T-helper 9 cell (primary cell): Measurements from ENCODE around the gene ANO10.
"Not testable (repeated sequence)": the region's sequence is repeated elsewhere in the genome, so short reads cannot be mapped to it uniquely, and the experiment has no call there.

Experiments
- DNase-seq: peaks from one replicate; pipeline ENCODE4 v3.0.0-alpha.2; 2020

Gene ANO10

DNA sequence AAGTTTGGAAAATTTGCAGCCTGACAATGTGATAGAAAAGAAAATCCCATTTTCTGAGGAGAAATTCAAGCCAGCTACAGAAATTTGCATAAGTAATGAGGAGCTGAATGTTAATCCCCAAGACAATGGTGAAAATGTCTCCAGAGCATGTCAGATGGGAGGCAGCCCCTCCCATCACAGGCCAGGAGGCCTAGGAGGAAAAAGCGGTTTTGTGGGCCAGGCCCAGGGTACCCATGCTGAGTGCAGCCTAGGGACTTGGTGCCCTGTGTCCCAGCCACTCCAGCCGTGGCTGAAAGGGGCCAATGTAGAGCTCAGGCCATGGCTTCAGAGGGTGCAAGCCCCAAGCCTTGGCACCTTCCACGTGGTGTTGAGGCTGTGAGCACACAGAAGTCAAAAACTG, 159.2 kb downstream of the ANO10 start:
- not testable (repeated sequence) for DNase-seq

DNA sequence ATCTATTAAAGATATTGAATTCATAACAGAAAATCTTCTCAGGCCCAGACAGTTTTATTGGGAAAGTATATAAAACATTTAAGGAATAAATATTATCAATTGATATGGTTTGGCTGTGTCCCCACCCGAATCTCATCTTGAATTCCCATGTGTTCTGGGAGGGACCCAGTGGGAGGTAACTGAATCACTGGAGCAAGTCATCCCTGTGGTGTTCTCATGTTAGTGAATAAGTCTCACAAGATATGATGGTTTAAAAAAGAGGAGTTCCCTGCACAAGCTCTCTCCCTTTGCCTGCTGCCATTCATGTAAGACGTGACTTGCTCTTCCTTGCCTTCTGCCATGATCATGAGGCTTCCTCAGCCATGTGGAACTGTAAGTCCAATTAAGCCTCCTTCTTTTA, 160.5 kb downstream of the ANO10 start:
- no peak for DNase-seq

DNA sequence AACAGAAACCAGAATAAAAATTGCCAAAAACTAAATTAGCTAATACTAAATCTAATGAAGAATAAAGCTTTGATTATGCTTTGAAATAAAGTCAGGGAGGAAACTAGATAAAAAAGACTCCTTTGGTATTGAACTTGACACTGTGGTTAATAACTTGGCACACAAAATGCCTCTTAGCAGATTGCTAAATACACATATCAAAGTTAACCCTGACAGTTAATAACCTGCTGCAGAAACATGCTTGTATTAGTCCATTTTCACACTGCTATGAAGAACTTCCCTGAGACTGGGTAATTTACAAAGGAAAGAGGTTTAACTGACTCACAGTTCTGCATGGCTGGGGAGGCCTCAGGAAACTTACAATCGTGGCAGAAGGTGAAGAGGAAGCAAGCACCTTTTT, 164.8 kb downstream of the ANO10 start:
- not testable (repeated sequence) for DNase-seq

DNA sequence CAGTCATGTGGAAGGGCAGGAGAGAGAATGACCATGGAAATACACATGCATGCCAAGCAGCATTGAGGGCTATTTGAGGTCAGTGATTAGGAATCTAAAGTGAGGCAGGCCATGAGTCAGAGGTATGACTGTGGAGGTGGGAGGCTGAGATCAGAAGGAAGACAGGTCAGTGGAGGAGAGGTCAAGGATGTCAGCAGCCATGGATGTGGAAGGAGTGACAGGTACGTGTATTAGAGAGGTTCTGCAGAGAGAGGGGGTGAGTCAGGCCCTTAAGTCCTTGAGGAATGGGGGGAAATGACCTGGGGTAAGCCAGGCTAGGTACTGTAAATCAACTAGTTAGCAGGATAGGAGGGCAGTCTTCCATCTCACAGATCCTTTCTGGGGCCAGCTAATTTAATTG, 166.6 kb downstream of the ANO10 start:
- no peak for DNase-seq

DNA sequence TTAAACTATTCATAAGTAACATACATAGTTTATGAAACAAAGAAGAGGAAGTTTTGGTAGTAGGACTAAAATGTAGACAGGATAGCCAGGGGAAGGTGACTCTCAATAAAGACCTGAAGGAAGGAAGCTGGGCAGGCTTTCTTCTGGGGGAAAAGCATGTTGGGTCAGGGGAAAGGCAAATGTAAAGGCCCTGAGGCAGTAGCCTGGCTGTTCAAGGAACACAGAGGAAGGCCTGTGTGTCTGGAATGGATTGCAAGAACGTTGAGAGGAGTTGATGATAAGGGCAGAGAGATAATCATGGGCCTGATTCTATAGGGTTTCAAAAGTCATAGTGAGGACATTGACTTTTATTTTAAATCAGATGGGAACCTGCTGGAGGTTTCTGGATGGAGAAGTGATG, 167.8 kb downstream of the ANO10 start:
- DNase-seq, result no peak

DNA sequence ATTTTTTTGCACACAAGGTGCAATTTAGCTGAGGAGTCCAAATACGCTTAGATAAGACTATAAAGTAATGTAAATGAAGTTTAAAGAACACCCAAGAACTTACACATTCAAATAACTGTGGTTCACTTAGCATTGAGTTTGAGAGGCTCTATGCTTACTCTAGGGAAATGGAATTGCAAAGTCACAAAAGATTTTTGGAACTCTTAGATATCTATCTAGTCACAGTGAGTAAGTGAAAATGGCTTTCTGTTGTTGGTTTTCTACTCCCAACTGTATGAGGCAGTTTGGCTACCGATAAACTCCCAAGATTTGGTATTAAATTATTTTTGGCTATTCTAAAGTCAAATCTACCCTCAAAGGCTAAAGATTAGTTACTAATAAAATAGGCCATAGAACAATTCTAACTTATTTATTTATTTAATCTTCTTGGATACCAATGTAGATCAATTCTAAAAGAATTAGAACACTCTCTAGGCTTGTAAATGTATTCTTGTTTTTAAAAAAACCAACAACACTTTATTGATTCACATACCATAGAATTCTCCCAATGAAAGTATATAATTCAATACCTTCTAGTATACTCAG, 170.0 kb downstream of the ANO10 start:
- DNase-seq, result no peak

DNA sequence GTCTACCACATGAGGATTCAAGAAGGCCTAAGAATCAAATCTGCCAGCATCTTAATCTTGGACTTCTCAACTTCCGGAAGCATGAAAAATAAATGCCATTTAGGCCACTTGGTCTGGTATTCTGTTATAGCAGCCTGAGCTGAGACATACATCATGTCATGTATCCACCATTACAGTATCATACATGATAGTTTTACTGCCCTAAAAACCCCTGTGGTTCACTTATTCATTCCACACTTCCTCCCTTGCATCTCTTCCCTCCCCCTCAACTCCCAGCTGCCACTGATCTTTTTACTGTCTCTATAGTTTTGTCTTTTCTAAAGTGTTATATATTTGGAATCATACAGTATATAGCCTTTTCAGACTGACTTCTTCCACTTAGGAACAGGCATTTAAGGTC, 173.7 kb downstream of the ANO10 start:
- no peak for DNase-seq

DNA sequence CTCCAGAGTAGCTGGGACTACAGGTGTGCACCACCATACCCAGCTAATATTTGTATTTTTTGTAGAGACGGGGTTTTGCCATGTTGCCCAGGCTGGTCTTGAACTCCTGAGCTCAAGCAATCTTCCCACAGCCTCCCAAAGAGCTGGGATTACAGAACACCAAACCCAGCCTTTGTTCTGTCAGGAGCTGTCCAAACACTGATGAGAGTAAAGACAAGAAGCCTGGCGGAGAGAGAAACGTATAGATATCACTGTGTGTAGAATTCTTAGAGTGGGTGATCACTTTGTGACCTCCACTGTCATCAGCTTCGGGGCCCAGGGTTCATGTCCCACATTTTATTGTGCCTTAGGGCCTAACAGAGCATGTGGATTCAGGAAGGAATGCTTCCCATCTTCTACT, 176.0 kb downstream of the ANO10 start:
- DNase-seq, result no peak

DNA sequence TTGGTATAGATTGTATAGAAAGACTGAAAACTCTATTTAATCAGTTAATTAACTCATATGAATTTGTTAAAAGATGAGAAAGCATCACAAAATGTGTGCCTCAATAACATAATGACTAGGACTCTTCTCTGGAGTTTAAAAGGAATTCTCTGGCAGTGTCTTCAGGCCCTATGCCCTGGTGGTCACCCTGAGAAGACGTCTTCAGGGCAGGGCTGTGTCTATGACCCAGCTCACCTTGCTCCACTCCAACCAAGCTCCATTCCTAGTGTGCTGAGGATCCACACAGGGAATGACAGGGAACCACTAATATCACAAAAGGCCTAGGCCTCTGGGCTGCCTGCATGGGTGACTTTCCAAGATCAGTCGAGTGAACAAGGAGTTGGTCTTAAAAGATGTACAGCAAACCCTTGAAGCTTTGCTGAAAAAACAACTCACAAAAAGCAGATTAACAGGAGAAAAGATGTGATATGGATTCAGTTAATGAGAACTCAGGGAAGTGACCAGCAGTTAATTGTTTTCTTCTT, 178.9 kb downstream of the ANO10 start:
- DNase-seq, result no peak

DNA sequence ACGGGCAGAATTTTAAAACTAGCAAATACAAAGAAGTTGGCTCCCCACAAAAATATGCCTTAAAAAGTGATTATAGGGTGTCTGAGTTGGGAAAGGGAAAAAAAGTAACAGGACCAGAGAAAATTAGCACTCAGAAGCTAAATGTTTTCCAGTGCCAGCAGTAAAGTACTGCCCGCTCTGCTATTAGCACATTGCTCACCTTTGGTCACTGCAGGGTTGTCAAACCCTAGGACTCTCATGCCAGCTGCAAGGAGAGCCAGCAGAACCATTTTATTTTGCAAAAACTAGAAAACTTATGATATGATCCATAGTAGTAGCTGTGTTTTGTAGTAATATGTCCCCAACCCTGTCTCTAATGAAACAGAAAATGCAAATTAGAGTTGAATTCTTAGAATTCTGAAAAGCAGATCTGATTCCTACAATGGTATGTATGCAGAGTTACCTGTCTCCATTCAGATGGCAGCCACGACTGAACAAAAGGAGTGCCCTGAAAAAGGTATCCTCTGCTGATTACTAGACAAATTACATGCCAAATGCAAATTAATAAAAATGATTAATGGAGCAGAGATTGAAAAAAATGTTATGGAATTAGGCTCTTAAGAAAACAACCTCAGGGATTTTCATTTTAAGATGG, 185.2 kb downstream of the ANO10 start:
- DNase-seq, result no peak

DNA sequence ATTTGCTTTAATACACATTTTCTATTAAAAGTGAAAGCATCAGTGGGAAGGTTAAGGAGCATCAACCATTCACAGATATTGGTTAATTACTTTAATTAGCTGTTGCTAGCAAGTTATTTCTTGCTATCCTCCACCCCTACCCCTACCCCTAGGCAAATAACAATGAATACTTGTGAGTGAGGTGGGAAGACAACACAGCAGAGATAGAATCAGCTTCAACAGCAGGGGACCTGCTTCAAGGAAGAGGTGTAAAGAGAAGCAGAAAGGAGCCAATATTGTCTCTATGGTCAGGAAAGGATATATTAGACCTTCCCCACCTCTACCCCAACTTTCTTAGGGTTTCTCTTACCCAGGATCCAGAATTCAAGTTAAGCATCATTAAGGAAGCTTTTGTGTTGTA, 186.1 kb downstream of the ANO10 start:
- no peak for DNase-seq

DNA sequence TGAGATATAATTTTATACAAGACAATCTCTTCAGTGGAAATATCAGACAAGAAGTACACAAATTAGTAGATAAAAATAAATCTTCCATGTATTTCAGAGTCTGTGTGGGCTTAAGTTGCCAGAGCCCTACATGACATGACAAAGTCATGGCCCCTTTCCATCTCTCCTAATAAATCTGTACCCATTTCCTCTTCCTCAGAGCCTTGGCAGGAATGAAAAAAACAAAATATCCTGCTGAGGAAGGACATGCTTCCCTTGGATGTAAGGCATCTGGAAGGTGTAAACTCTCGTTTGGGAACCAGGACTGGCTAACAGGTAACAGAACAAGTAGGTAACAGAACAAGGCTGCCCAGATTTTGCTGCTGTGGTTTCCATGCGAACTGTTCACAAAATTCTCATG, 187.4 kb downstream of the ANO10 start:
- DNase-seq, result no peak

DNA sequence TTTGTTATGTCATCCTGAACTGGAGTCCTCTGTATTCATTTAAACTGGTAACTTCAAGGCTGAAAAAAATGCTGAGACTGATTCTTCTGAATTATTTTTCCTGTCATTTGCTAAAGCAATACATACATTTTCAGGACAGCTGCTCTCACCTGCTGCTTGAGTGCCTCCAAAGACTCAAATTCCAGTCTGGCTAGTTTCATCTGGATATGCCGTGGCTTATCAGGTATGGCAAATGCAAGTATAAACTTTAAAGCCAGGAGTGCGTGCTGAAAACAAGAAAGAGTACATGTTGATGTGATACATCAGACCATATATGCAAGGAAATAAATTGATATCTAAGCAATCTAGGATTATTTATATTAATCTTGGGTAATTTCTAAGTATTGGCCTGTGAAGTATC, 189.3 kb downstream of the ANO10 start:
- DNase-seq, result no peak

DNA sequence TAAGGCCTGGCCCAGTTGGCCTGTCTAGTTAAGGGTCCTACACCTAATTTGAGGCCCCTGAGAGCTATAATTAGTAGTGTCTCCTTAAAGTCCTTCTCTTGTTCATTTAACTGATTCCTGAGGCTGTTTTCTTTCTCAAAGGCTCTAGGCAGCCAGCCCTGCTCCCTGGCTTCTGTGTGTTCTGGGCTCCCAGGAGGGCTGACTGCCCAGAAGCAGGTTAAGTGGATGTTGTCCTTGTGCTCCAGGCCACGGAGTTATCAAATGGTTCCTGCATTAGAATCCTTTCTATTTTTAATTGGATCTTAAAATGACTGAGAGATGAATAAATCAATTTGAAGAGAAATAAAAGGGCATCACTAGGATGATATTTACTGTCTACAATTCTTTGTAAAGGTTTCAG, 195.4 kb downstream of the ANO10 start:
- DNase-seq, result no peak

DNA sequence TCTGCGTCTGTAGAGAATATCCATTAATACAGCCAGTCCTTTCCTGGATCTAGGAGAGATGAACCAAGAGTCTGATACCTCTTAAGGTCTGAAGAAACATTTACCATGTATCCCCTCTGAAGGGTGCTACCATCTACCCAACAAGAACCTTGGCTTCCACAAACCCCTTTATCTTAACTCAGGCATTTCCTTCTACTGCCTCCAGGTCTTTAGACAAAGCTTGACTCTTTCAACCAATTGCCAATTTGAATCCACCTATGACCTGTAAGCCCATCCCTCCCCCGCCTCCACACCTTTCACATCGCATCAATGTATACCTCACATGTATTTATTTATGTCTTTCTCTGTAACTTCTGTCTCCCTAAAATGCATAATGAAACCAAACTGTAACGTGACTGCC, 196.0 kb downstream of the ANO10 start:
- no peak for DNase-seq

DNA sequence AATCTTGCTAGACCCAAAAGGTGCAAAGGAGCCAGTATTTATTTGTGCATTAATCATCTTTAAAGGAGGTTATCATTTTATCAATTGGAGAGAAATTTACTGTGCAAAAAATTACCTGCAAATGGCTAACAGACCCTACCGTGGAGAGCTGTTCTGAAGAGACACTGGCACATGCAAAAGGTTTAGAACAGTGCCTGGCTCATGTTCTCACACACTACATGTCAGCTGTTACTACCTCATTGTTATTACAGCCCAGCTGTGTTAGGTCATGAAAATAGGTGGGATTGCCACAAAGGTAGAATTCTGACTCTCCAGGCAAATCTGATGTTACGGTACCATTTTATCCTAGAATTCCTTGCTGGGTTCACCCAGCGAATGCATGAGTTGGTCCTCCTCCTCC, 198.2 kb downstream of the ANO10 start:
- DNase-seq, result no peak

DNA sequence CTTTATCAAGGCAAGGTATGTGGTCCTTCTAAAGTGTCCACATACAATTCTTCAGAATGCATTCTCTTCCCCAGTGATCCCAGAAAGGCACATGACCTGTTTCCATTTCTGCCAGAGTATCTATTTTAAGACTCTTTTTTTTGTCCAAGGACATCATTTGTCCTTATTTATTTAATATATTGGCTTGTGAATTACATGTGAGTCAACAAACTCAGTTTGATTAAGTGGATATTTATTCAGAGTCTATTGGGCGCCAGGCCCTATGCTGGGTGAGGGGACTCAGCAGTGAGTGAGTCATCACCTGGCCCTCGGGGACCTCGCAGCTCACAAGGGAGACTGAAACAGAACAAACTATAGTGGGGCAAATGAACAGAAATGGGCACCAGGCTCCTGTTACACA, 198.7 kb downstream of the ANO10 start:
- no peak for DNase-seq

DNA sequence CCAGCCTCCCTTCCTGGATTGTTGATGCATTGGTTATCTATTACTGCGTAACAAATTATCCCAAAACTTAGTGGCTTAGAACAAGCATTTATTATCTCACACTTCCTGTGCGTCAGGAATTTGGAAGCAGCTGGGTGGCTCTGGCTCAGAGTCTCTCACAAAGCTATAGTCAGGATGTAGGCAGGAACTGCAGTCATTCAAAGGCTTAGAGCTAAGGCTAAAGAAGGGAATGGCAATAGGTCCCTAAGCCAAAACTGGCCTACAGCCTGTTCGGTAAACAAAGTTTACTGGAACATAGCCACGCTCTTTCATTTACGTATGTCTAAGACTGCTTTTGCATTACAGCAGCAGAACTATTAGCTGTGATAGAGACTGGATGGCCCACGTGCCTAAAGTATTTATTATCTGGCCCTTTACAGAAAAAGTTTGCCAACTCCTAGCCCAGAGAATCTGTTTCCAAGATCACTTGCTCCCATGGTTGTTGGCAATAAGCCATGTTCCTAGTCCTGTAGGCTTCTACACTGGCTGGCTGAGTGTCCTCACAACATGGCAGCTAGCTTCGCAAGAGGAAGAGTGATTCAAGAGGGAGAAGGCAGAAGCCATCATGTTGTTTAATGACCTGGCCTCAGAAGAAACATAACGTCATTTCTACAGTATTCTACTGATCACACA, 203.1 kb downstream of the ANO10 start:
- no peak for DNase-seq

DNA sequence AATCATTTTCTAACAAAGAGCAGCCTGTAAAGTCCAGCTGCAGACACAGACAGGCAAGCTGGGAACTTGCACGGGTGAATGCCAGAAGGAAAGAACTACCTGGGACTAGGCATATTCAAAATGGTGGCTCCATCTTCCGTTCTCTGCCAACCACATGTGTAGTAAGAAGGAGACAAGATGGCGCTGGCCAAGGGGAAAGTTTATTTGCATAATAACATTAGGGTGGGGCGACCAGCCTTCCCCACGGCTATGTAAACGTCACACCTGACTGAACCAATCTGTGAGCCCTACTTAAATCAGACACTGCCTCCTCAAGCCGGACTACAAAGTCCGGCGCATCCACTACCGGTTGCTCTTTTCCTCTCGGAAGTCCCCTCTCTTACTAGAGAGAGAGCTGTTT, 204.7 kb downstream of the ANO10 start:
- DNase-seq, result no peak

DNA sequence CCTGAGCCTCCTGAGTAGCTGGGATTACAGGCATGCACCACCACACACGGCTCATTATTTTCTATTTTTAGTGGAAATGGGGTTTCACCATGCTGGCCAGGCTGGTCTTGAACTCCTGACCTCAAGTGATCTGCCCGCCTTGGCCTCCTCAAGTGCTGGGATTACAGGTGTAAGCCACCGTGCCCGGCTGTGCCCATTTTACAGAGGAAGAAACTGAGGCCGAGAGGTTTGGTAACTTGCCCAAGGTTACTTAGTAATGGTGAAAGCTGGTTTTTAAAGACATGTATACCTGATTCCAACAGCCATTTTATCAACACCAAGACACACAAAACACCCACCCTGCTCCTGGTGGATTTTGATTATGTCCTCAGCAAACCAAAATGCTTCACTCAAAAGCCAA, 206.7 kb downstream of the ANO10 start:
- DNase-seq, result no peak

DNA sequence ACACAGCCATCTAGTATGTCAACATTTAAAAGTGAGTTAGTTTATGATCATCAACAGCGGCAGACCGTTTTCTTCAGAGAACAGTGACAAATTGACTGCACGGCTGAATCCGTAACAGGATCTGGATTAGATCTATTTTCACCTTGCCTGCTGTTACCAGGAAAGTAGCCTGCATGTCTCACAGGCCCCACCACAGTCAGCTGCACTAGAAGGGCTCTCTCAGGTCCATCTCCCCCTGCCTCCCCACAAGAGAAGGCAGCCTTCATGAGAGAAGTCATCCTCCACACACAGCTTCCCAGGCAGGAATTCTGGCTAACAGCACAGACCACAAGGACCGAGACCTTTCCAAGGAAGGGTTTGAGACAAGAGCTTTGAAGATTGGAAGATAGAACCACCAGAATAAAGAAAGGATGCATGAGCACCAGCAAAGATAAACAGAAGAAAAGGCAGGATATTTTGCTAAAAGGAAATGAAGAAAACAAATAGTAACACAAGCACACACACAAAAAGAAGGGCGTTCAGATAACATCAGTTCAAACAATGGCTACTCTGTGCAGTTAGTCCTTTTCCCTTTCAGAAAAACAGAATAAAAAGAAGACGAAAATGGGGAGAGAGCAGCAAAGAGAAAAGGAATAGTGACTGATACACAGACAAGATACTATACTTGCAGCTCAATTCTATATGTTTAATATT, 208.0 kb downstream of the ANO10 start:
- no peak for DNase-seq

DNA sequence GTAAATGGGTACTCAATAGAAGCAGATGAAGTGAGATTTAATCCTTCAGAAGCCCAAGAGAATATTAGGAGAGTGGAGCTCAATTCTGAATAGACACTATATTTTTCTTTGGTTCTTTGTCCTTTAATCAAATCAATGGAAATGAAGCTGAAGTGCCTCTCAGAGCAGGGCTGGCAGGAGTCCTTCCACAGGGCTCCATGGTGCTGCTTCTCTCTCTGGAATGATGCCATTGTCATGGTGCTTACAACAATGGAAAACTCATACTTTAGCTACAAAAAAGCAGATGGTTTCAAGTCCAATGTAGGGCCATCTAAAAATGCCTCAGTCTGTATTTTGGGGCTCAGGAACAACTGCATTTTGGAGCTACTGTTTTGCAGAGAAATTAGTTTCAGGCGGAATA, 210.4 kb downstream of the ANO10 start:
- DNase-seq, result no peak

DNA sequence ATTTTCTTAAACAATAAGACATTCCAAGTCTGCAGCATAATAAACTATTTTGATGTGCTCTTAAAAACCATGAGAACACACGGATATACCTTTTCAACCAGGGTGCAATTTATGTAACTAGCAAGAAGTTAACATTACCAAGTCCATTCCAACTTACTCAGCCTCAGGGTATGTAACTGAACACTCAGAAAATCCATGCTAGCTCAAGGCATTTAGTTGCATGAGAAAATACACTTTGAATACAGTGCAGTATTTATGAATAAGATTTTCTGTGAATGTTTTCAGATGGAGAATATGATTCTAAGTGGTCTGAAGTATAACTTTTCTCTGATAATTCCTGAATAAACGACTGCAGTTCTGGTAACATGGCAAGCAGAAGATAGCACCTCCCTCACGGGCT, 211.2 kb downstream of the ANO10 start:
- DNase-seq, result no peak

DNA sequence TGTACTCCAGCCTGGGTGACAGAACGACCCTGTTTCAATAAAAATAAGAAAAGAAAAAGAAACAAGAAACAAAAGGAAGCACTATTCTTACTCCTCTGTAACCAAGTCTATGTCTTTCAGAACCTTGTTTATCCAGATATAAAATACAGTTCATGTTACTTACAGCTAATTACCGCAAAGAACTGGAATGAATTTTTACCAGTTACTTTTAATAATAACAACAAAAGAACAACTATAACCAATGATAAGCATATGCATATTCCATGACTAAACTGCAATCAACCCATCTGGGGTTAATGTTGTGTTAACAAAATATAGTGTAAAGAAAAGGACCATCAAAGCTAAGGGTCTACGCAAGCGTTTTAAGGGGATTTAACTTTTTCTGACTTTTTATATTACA, 212.3 kb downstream of the ANO10 start:
- no peak for DNase-seq
